NK-92 (cell line): Measurements from ENCODE around the gene IL1RAPL1.

Experiments
- DNase-seq: peaks from one replicate; lab custom pipeline; 2025; ENCODE audit not compliant: unreplicated experiment; lab: John Stamatoyannopoulos, UW

IL1RAPL1 gene

GRCh38 chrX:28626515-28626914 is 39.3 kb downstream of the IL1RAPL1 start:
- no peak for DNase-seq

- no peak for DNase-seq
Measured at GRCh38 chrX:28628120-28628519, 40.9 kb downstream of the IL1RAPL1 start.

- DNase-seq: no peak
Measured at GRCh38 chrX:28638775-28639174, 51.5 kb downstream of the IL1RAPL1 start.

GRCh38 chrX:28639451-28639850 is 52.2 kb downstream of the IL1RAPL1 start:
- DNase-seq: no peak

- DNase-seq: no peak
Measured at GRCh38 chrX:28649541-28649940, 62.3 kb downstream of the IL1RAPL1 start.

GRCh38 chrX:28651186-28651585 is 63.9 kb downstream of the IL1RAPL1 start:
- DNase-seq: no peak

- no peak for DNase-seq
Measured at GRCh38 chrX:28659269-28659668, 72.0 kb downstream of the IL1RAPL1 start.

- DNase-seq: no peak
Measured at GRCh38 chrX:28665778-28666177, 78.5 kb downstream of the IL1RAPL1 start.

- DNase-seq: no peak
Measured at GRCh38 chrX:28668303-28668702, 81.1 kb downstream of the IL1RAPL1 start.

- DNase-seq: no peak
Measured at GRCh38 chrX:28668957-28669356, 81.7 kb downstream of the IL1RAPL1 start.

- no peak for DNase-seq
Measured at GRCh38 chrX:28670074-28670473, 82.8 kb downstream of the IL1RAPL1 start.

GRCh38 chrX:28675173-28675572 is 87.9 kb downstream of the IL1RAPL1 start:
- DNase-seq: no peak

- no peak for DNase-seq
Measured at GRCh38 chrX:28693101-28693500, 105.9 kb downstream of the IL1RAPL1 start.

- no peak for DNase-seq
Measured at GRCh38 chrX:28697732-28698131, 110.5 kb downstream of the IL1RAPL1 start.

- no peak for DNase-seq
Measured at GRCh38 chrX:28701222-28701621, 114.0 kb downstream of the IL1RAPL1 start.

- no peak for DNase-seq
Measured at GRCh38 chrX:28706964-28707363, 119.7 kb downstream of the IL1RAPL1 start.

- no peak for DNase-seq
Measured at GRCh38 chrX:28709421-28709820, 122.2 kb downstream of the IL1RAPL1 start.

GRCh38 chrX:28717864-28718263 is 130.6 kb downstream of the IL1RAPL1 start:
- DNase-seq: no peak

GRCh38 chrX:28718450-28718849 is 131.2 kb downstream of the IL1RAPL1 start:
- no peak for DNase-seq

GRCh38 chrX:28719620-28720019 is 132.4 kb downstream of the IL1RAPL1 start:
- no peak for DNase-seq

GRCh38 chrX:28752330-28752729 is 165.1 kb downstream of the IL1RAPL1 start:
- DNase-seq: no peak

GRCh38 chrX:28756175-28756574 is 168.9 kb downstream of the IL1RAPL1 start:
- DNase-seq: no peak

- no peak for DNase-seq
Measured at GRCh38 chrX:28756647-28757046, 169.4 kb downstream of the IL1RAPL1 start.

GRCh38 chrX:28757290-28757689 is 170.0 kb downstream of the IL1RAPL1 start:
- no peak for DNase-seq
